C4-2B (cell line): ENCODE data around the gene SAV1.
"Not testable (repeated sequence)": the region's sequence is repeated elsewhere in the genome, so short reads cannot be mapped to it uniquely, and the experiment has no call there.

ENCODE experiments used
- H3K27ac ChIP-seq: fragments of 450-650 bp; 2 replicates; pipeline ENCODE4 v1.5.1; 2017
- CTCF ChIP-seq: fragments of 450-650 bp; conservative IDR thresholded peaks from 2 replicates; pipeline ENCODE4 v1.5.1; 2017; ENCODE audit warnings: mild to moderate bottlenecking
- ZFX ChIP-seq: fragments of 450-650 bp; IDR thresholded peaks from 2 replicates; pipeline ENCODE4 v1.6.1; 2017

The SAV1 gene

GRCh38 chr14:50697659-50698290 lies 29.7 kb upstream of the SAV1 start:
- TF ChIP-seq CTCF (no peak), ZFX (no peak)
- H3K27ac ChIP-seq: no peak overlapping the region

GRCh38 chr14:50694260-50694659 lies 26.2 kb upstream of the SAV1 start:
- not testable (repeated sequence) for H3K27ac ChIP-seq

GRCh38 chr14:50688875-50689274 lies 20.8 kb upstream of the SAV1 start:
- no peak for TF ChIP-seq ZFX
- no peak for TF ChIP-seq CTCF
- H3K27ac ChIP-seq: no peak overlapping the region

GRCh38 chr14:50679674-50680073 lies 11.6 kb upstream of the SAV1 start:
- H3K27ac ChIP-seq: no peak overlapping the region
- TF ChIP-seq ZFX: no peak

- no peak overlapping the region for H3K27ac ChIP-seq
- TF ChIP-seq ZFX (no peak), CTCF (no peak)
These were observed 10.1 kb upstream of the SAV1 start for GRCh38 chr14:50678163-50678562.

GRCh38 chr14:50677527-50678063 lies 9.5 kb upstream of the SAV1 start:
- TF ChIP-seq CTCF: no peak
- TF ChIP-seq ZFX: no peak
- H3K27ac ChIP-seq: no peak overlapping the region

GRCh38 chr14:50676814-50677516 lies 8.9 kb upstream of the SAV1 start:
- no peak overlapping the region for H3K27ac ChIP-seq
- TF ChIP-seq CTCF: no peak
- no peak for TF ChIP-seq ZFX

- TF ChIP-seq CTCF (no peak), ZFX (no peak)
- H3K27ac ChIP-seq: no peak overlapping the region
These were observed 7.5 kb upstream of the SAV1 start for GRCh38 chr14:50675597-50675996.
